Bone marrow (tissue), 2 donors: Measurements from ENCODE around the gene CCL8.
"Not testable (repeated sequence)": the region's sequence is repeated elsewhere in the genome, so short reads cannot be mapped to it uniquely, and the experiment has no call there.

ENCODE experiments used
- DNase-seq, 2 donors: peaks; one replicate each; lab custom pipeline; 2025; lab: John Stamatoyannopoulos, UW

Gene CCL8

GRCh38 chr17:34314279-34314678 is 5.0 kb upstream of the CCL8 start:
- DNase-seq, result no peak

DNA sequence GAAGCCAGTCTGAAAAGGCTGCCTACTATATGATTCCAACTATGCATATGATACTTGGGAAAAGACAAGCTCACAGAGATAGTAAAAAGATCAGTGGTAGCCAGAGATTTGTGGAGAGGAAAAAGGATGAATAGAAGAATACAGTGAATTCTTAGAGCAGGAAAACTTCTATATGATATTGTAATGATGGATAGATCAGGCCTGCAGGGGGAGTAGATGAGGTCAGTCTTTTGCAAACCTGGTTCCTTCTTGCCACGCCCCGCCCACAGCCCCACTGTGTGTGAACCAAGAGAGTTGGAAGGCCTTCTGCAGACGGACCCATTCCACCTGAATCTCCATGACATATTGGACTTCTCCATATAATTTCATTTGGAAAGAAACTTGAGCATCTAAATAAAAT is 761 bp upstream of the CCL8 start:
- no peak for DNase-seq

- DNase-seq, result no peak
Measured at GRCh38 chr17:34321964-34322363, 2.7 kb downstream of the CCL8 start.

- DNase-seq, result not testable (repeated sequence)
Measured at GRCh38 chr17:34327580-34327979, 8.3 kb downstream of the CCL8 start.

GRCh38 chr17:34337701-34338100 is 18.5 kb downstream of the CCL8 start:
- no peak for DNase-seq

DNA sequence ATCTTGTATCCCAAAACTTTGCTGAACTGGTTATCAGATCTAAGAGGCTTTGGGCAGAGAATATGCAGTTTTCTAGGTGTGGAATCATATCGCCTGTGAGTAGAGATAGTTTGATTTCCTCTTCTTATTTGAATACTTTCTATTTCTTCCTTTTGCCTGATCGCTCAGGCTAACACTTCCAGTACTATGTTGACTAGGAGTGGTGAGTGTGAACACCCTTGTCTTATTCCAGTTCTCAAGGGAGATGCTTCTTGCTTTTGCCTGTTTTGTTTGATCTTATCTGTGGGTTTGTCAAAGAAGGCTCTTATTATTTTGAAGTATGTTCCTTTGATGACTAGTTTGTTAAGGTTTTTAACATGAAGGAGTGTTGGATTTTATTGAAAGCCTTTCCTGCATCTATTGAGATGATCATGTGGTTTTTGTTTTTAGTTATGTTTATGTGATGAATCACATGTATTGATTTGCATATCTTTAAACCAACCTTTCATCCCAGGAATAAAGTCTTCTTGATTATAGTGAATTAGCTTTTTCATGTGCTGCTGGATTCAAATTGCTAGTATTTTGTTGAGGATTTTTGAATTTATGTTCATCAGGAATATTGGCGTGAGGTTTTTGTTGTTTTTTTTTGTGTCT is 20.0 kb downstream of the CCL8 start:
- no peak for DNase-seq

DNA sequence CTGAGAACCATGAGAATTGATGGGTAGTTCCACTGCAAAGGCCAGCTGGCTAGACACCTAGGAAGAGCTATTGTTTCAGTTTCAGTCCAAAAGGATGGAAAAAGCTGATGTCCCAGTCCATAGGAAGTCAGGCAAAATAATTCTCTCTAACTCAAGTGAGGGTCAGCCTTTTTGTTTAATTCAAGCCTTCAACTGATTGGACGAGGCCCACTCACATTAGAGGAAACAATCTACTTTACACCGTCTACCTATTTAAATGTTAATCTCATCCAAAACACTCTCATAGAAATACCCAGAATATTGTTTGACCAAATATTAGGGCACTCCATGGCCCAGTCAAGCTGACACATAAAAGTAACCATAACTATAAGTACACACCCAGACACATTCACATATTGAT is 22.7 kb downstream of the CCL8 start:
- no peak for DNase-seq

- DNase-seq, result no peak
Measured at GRCh38 chr17:34347063-34347462, 27.8 kb downstream of the CCL8 start.

- DNase-seq, result no peak
Measured at GRCh38 chr17:34349751-34350150, 30.5 kb downstream of the CCL8 start.

GRCh38 chr17:34351096-34351495 is 31.9 kb downstream of the CCL8 start:
- DNase-seq, result no peak

GRCh38 chr17:34352191-34352590 is 33.0 kb downstream of the CCL8 start:
- DNase-seq, result no peak

DNA sequence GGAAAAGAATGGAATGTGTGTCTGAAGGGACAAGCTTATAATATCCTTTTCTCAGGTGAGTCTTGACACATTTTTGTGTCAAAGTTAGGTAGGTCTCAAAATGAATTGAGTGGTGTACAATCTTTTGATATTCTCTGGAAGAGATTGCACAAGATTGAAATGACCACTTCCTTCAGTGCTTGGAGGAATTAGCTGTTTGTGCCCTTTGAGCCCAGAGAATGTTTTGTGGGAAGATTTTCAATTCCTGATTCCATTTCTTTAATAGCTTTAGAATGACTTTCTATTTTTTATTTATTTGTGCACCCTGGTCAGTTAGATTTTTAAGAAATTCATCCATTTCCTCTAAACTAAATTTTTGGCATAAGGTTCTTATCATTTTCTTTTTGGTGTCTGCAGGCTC is 35.4 kb downstream of the CCL8 start:
- DNase-seq, result no peak

- DNase-seq, result no peak
Measured at GRCh38 chr17:34356194-34356593, 37.0 kb downstream of the CCL8 start, which contains the start of gene CCL13. Gene CCL13 (plus strand): TSS chr17:34356480. CDS start chr17:34356527, 47 bp downstream.

DNA sequence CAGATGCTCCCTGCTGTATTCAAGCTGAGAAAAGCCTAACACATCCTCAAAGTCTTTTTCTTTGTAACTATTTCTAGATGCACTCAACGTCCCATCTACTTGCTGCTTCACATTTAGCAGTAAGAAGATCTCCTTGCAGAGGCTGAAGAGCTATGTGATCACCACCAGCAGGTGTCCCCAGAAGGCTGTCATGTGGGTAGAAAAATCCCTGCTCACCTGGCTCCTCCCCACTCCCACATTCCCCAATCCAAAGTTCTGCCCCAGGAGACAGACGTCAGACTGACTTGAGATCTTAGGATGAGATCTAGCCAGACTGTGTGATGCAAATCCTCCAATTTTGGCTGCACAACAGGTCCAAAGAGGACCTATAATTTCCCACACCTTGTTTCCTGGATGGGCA is 38.2 kb downstream of the CCL8 start:
- no peak for DNase-seq

DNA sequence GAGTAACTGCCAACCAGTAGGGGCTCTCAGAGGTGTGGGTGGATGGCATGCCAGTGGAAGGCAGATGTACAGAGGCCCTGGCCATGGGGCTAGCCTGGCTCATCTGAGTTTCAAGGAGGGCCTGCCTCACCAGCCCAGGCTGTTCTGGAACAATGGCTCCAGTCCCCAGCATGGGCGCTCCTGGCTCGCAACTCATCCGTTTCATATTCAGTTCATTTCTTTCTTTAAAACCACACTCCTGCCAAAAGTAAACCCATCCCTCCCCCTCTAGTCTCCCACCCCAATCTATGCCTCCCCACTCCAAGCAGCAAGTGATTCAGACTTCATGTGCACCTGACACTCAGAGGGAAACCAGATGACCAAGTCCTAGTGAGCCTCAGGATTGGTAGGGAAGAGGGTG is 39.4 kb downstream of the CCL8 start:
- DNase-seq, result no peak

DNA sequence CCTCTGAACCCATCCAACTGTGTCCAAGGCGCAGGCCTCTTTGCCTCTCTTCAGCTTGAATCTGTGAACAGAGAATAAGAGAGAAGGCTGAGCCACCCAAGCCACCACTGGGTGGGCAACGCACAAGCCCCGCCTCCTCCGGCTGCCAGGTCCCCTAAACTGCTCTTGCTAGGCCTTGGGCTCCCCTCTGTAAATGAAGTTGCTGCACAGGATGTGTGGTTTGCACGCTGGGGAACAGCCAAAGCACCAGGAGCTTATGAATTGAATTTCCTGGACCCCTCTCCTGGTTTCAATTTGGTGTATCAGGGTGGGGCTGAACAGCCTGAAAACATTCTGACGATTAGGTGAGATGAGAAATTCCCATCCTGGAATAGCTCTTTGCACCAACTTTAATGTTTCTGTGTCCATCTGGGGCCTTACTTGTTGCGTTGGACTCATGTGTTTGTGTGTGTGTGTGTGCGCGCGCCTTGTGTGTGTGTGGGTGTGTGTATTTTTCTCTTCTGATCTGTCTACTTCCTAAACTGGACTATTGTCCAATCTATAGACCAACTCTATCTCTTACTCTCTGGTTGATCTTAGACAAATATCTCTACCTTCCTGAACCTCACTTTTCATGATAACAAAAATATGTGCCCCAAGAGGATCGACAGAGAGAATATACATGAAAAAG is 41.5 kb downstream of the CCL8 start:
- DNase-seq, result no peak

GRCh38 chr17:34361478-34362061 is 42.3 kb downstream of the CCL8 start:
- DNase-seq, result peak; percentile 30 to 88

GRCh38 chr17:34363183-34363661 is 44.0 kb downstream of the CCL8 start, which contains the start of gene CCL1:
Gene CCL1 (minus strand): TSS chr17:34363233. CDS start chr17:34363161, 72 bp downstream.
- no peak for DNase-seq

DNA sequence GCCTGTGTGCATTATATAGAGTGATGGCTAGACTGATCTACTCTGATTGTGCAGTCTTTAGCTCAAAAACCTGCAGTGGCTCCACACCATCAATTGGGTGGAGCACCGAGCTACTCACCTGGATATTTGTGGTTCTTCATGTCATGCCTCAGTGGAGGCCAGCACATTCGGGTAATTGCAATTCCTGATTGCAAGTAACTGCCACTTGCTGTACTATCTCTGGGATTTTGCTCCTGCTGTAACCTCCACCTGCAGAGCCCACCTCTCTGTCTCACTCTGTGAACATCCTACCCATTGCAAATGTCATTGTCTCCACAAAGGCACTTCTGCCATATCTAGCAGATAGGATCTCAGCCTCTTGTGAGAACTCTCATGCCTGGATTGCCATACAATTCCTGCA is 45.5 kb downstream of the CCL8 start:
- no peak for DNase-seq

DNA sequence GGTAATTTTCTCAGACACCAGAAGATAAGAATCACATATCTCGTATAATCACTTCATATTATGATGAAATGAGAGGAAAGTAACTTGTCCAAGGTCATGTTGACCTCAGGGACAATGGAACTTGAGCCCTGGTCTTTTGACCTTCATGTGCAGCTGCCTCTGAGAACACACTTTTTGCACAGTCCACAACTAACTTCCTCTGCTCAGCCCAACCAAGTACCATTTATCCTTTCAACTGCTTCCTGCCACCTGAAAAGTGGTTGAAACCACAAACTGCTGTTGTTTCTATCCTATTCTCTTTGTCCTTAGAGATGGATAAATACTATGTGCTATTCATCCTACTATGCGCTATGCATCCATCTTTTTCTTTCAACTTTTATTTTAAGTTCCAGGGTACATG is 46.1 kb downstream of the CCL8 start:
- DNase-seq, result peak in 1 of 2 donors; percentile 60

DNA sequence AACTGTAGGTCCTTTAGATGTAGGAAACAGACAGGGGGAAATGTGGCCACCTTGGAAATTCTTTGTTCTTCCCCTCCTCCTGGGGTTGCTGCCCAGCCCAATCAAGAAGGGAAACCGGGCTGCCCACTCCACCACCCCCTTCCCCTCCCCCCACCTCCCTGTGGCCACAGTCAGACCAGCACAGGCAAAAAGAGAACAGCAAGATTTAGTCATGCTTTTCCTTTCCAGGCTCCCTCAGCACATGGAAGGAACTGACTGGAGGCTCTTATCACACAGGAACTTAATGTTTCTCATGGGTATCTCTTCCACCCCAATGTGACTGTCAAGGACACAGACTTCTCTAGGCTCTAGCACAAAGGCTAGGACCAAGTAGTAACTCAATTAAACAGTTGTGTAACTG is 46.8 kb downstream of the CCL8 start:
- peak in 1 of 2 donors; percentile 51 for DNase-seq

DNA sequence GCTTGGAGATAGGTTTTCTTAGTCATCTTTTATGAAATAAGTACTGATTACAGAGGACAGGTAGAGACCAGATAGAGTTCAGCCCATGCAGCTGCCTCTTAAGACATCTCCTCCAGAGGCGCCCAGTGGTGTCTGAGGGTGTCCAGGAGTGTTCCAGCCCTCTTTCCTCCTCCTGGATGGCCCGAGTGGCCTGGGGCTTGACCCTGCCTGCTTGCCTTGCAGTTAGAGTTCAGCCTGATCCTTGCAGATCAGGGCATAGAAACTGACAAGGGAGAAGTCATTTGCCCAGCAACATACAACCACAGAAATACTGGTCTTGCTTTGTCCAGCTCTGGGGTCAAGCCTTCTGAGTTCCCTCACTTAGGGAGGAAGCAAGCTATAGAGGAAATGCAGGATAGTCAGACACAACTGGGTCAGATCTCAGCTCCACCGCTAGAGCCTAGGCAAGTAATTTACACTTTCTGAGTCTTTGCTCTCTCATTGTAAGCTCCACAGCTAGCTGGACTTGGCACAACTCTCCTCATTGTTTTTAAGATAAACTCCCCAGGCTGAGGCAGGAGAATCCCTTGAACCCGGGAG is 47.4 kb downstream of the CCL8 start:
- no peak for DNase-seq
